ENCODE results near the gene PLBD2.

The PLBD2 gene

GRCh38 chr12:113374823-113375428 lies 16.5 kb downstream of the PLBD2 start:
- no peaks in the 10 kb centered on the region for H3K27me3 ChIP-seq (ENCODE audit: control insufficient read depth, insufficient read depth, low read length)

GRCh38 chr12:113378291-113378690 lies 19.9 kb downstream of the PLBD2 start:
- H3K4me3 ChIP-seq (ENCODE audit: low read length) = no peak overlapping the region
- H3K27ac ChIP-seq (ENCODE audit: low read length) = no peak overlapping the region
- no peaks in the 10 kb centered on the region for H3K4me1 ChIP-seq (ENCODE audit: control insufficient read depth, low read depth, low read length)
- H3K27me3 ChIP-seq (ENCODE audit: control insufficient read depth, insufficient read depth, low read length) = no peaks in the 10 kb centered on the region
- H3K9me3 ChIP-seq (ENCODE audit: control insufficient read depth, low read depth, low read length) = no peaks in the 10 kb centered on the region
- no peak overlapping the region for H3K9ac ChIP-seq (ENCODE audit: low read length)
- peaks cover 12% of the 10 kb centered on the region for H3K36me3 ChIP-seq (ENCODE audit: control insufficient read depth, low read depth, low read length)

More at GRCh38 chr12:113374823-113375428, 16.5 kb downstream of the PLBD2 start:
- Histone ChIP-seq H3K27ac (ENCODE audit: low read length) (no peak overlapping the region), H3K9me3 (ENCODE audit: control insufficient read depth, low read depth, low read length) (no peaks in the 10 kb centered on the region), H3K36me3 (ENCODE audit: control insufficient read depth, low read depth, low read length) (peaks cover 9% of the 10 kb centered on the region), H3K9ac (ENCODE audit: low read length) (no peak overlapping the region), H3K4me3 (ENCODE audit: low read length) (no peak overlapping the region), H3K4me1 (ENCODE audit: control insufficient read depth, low read depth, low read length) (no peaks in the 10 kb centered on the region)

GRCh38 chr12:113381220-113381619 lies 22.8 kb downstream of the PLBD2 start:
- Histone ChIP-seq H3K4me1 (ENCODE audit: control insufficient read depth, low read depth, low read length) (no peaks in the 10 kb centered on the region), H3K27me3 (ENCODE audit: control insufficient read depth, insufficient read depth, low read length) (no peaks in the 10 kb centered on the region), H3K27ac (ENCODE audit: low read length) (no peak overlapping the region), H3K9me3 (ENCODE audit: control insufficient read depth, low read depth, low read length) (no peaks in the 10 kb centered on the region), H3K36me3 (ENCODE audit: control insufficient read depth, low read depth, low read length) (peaks cover 7% of the 10 kb centered on the region), H3K4me3 (ENCODE audit: low read length) (no peak overlapping the region), H3K9ac (ENCODE audit: low read length) (no peak overlapping the region)

DNA sequence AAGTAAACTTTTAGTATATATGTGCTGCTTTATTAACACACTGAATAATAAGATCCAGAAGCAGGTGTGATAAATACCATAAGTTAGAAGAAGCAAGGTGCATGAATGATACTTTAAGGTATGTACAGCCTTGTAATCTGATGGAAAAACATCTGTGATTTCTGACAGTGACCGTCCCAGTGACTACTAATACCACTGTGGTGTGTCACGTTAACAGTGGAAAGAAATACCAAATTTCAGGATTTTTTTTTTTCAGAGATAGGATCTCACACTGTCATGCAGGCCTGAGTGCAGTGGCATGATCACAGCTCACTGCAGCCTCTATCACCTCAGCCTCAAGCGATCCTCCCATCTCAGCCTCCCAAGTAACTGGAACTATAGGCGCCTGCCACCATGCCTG lies 23.8 kb downstream of the PLBD2 start:
- no peak overlapping the region for H3K27ac ChIP-seq (ENCODE audit: low read length)
- peaks cover 12% of the 10 kb centered on the region for H3K36me3 ChIP-seq (ENCODE audit: control insufficient read depth, low read depth, low read length)
- H3K27me3 ChIP-seq (ENCODE audit: control insufficient read depth, insufficient read depth, low read length) = no peaks in the 10 kb centered on the region
- H3K4me3 ChIP-seq (ENCODE audit: low read length) = no peak overlapping the region
- no peaks in the 10 kb centered on the region for H3K9me3 ChIP-seq (ENCODE audit: control insufficient read depth, low read depth, low read length)
- H3K4me1 ChIP-seq (ENCODE audit: control insufficient read depth, low read depth, low read length) = no peaks in the 10 kb centered on the region
- H3K9ac ChIP-seq (ENCODE audit: low read length) = no peak overlapping the region

DNA sequence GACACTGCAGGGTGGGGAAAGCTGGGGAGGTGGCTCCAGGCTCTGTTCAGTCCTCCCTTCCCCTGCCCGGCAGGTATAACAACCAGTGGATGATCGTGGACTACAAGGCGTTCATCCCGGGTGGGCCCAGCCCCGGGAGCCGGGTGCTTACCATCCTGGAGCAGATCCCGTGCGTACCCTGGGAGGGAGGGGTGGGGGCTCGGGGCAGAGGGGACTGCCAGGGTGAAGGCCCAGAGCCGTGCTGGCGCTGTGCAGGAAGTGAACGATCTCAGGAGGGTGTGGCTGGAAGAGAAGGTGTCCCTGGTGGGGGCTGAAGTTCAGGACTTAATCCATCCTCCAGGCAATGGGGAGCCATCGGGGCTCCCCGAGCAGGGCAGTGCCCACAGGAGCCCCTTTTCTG lies 26.4 kb downstream of the PLBD2 start:
- Histone ChIP-seq H3K9me3 (ENCODE audit: control insufficient read depth, low read depth, low read length) (no peaks in the 10 kb centered on the region), H3K27me3 (ENCODE audit: control insufficient read depth, insufficient read depth, low read length) (no peaks in the 10 kb centered on the region), H3K4me1 (ENCODE audit: control insufficient read depth, low read depth, low read length) (no peaks in the 10 kb centered on the region), H3K4me3 (ENCODE audit: low read length) (no peak overlapping the region), H3K27ac (ENCODE audit: low read length) (no peak overlapping the region), H3K9ac (ENCODE audit: low read length) (no peak overlapping the region), H3K36me3 (ENCODE audit: control insufficient read depth, low read depth, low read length) (peaks cover 19% of the 10 kb centered on the region)

GRCh38 chr12:113385282-113385882 lies 27.0 kb downstream of the PLBD2 start:
- Histone ChIP-seq H3K9ac (ENCODE audit: low read length) (no peak overlapping the region), H3K27ac (ENCODE audit: low read length) (no peak overlapping the region), H3K27me3 (ENCODE audit: control insufficient read depth, insufficient read depth, low read length) (no peaks in the 10 kb centered on the region), H3K36me3 (ENCODE audit: control insufficient read depth, low read depth, low read length) (peaks cover 19% of the 10 kb centered on the region), H3K4me1 (ENCODE audit: control insufficient read depth, low read depth, low read length) (no peaks in the 10 kb centered on the region), H3K9me3 (ENCODE audit: control insufficient read depth, low read depth, low read length) (no peaks in the 10 kb centered on the region), H3K4me3 (ENCODE audit: low read length) (no peak overlapping the region)

GRCh38 chr12:113386866-113387566 lies 28.6 kb downstream of the PLBD2 start:
- H3K9me3 ChIP-seq (ENCODE audit: control insufficient read depth, low read depth, low read length) = no peaks in the 10 kb centered on the region
- no peak overlapping the region for H3K9ac ChIP-seq (ENCODE audit: low read length)
- no peak overlapping the region for H3K27ac ChIP-seq (ENCODE audit: low read length)
- H3K27me3 ChIP-seq (ENCODE audit: control insufficient read depth, insufficient read depth, low read length) = no peaks in the 10 kb centered on the region
- H3K36me3 ChIP-seq (ENCODE audit: control insufficient read depth, low read depth, low read length) = peaks cover 15% of the 10 kb centered on the region
- H3K4me1 ChIP-seq (ENCODE audit: control insufficient read depth, low read depth, low read length) = no peaks in the 10 kb centered on the region
- H3K4me3 ChIP-seq (ENCODE audit: low read length) = no peak overlapping the region

DNA sequence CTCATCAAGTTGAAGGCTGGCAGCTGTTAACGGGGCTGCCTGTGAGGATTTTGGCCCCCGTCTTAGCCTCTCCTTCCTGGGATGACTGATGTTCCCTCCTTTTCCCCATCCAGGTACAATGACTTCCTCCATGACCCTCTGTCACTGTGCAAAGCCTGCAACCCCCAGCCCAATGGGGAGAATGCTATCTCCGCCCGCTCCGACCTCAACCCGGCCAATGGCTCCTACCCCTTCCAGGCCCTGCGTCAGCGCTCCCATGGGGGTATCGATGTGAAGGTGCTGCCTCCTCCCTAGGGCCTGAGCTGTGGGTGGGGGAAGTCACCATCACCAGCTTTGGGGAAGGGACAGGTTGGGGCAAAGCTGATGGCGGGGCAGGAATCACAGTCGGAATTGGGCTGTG lies 29.2 kb downstream of the PLBD2 start:
- no peak overlapping the region for H3K27ac ChIP-seq (ENCODE audit: low read length)
- peaks cover 15% of the 10 kb centered on the region for H3K36me3 ChIP-seq (ENCODE audit: control insufficient read depth, low read depth, low read length)
- H3K9ac ChIP-seq (ENCODE audit: low read length) = no peak overlapping the region
- H3K4me3 ChIP-seq (ENCODE audit: low read length) = no peak overlapping the region
- H3K27me3 ChIP-seq (ENCODE audit: control insufficient read depth, insufficient read depth, low read length) = no peaks in the 10 kb centered on the region
- no peaks in the 10 kb centered on the region for H3K9me3 ChIP-seq (ENCODE audit: control insufficient read depth, low read depth, low read length)
- no peaks in the 10 kb centered on the region for H3K4me1 ChIP-seq (ENCODE audit: control insufficient read depth, low read depth, low read length)

GRCh38 chr12:113388351-113388750 lies 30.0 kb downstream of the PLBD2 start:
- no peaks in the 10 kb centered on the region for H3K27me3 ChIP-seq (ENCODE audit: control insufficient read depth, insufficient read depth, low read length)
- H3K9ac ChIP-seq (ENCODE audit: low read length) = no peak overlapping the region
- H3K4me1 ChIP-seq (ENCODE audit: control insufficient read depth, low read depth, low read length) = peaks cover 2% of the 10 kb centered on the region
- H3K36me3 ChIP-seq (ENCODE audit: control insufficient read depth, low read depth, low read length) = peaks cover 15% of the 10 kb centered on the region
- no peak overlapping the region for H3K4me3 ChIP-seq (ENCODE audit: low read length)
- H3K9me3 ChIP-seq (ENCODE audit: control insufficient read depth, low read depth, low read length) = no peaks in the 10 kb centered on the region
- no peak overlapping the region for H3K27ac ChIP-seq (ENCODE audit: low read length)

- no peaks in the 10 kb centered on the region for H3K9me3 ChIP-seq (ENCODE audit: control insufficient read depth, low read depth, low read length)
- no peak overlapping the region for H3K27ac ChIP-seq (ENCODE audit: low read length)
- H3K36me3 ChIP-seq (ENCODE audit: control insufficient read depth, low read depth, low read length) = peaks cover 14% of the 10 kb centered on the region
- peaks cover 3% of the 10 kb centered on the region for H3K4me1 ChIP-seq (ENCODE audit: control insufficient read depth, low read depth, low read length)
- H3K4me3 ChIP-seq (ENCODE audit: low read length) = no peak overlapping the region
- no peak overlapping the region for H3K9ac ChIP-seq (ENCODE audit: low read length)
- no peaks in the 10 kb centered on the region for H3K27me3 ChIP-seq (ENCODE audit: control insufficient read depth, insufficient read depth, low read length)
These were observed 32.0 kb downstream of the PLBD2 start for GRCh38 chr12:113390064-113391043.

- H3K9ac ChIP-seq (ENCODE audit: low read length) = no peak overlapping the region
- H3K4me1 ChIP-seq (ENCODE audit: control insufficient read depth, low read depth, low read length) = peaks cover 3% of the 10 kb centered on the region
- peaks cover 12% of the 10 kb centered on the region for H3K36me3 ChIP-seq (ENCODE audit: control insufficient read depth, low read depth, low read length)
- no peak overlapping the region for H3K4me3 ChIP-seq (ENCODE audit: low read length)
- no peaks in the 10 kb centered on the region for H3K9me3 ChIP-seq (ENCODE audit: control insufficient read depth, low read depth, low read length)
- no peak overlapping the region for H3K27ac ChIP-seq (ENCODE audit: low read length)
- H3K27me3 ChIP-seq (ENCODE audit: control insufficient read depth, insufficient read depth, low read length) = no peaks in the 10 kb centered on the region
These were observed 32.8 kb downstream of the PLBD2 start for GRCh38 chr12:113391145-113391544.
